ENCODE data around the gene IL17RA.

IL17RA gene

DNA sequence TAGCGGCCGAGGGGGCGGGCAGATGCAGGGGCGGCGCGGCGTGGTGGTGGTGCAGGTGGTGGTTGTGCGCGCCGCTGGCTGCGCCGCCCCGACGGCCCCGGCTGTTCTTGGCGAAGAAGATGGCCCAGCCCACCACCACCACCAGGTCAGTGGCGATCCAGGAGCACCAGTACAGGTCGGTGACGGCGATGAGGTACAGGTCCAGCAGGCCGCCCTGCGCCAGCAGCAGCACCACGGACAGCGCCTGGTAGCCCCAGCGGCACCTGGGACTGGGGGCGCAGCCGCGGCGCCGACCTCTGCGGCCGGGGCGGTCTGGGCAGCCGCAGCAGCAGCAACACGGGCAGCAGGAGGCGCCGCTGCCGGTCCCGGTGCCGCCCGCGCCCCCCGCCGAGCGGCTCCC lies 35.5 kb downstream of the IL17RA start:
- no peak overlapping the region for H3K4me3 ChIP-seq (ENCODE audit: low read length)
- peak; percentile 19 for DNase-seq (ENCODE audit: low read depth)
- TF ChIP-seq CTCF (conservative IDR thresholded peaks at IDR 0.05; ENCODE audit: low read length), result no peak

GRCh38 chr22:17120711-17121232 lies 36.0 kb downstream of the IL17RA start:
- no peak for DNase-seq (ENCODE audit: low read depth)
- peak overlapping the region; percentile 44 for H3K4me3 ChIP-seq (ENCODE audit: low read length)
- TF ChIP-seq CTCF (conservative IDR thresholded peaks at IDR 0.05; ENCODE audit: low read length), result no peak

DNA sequence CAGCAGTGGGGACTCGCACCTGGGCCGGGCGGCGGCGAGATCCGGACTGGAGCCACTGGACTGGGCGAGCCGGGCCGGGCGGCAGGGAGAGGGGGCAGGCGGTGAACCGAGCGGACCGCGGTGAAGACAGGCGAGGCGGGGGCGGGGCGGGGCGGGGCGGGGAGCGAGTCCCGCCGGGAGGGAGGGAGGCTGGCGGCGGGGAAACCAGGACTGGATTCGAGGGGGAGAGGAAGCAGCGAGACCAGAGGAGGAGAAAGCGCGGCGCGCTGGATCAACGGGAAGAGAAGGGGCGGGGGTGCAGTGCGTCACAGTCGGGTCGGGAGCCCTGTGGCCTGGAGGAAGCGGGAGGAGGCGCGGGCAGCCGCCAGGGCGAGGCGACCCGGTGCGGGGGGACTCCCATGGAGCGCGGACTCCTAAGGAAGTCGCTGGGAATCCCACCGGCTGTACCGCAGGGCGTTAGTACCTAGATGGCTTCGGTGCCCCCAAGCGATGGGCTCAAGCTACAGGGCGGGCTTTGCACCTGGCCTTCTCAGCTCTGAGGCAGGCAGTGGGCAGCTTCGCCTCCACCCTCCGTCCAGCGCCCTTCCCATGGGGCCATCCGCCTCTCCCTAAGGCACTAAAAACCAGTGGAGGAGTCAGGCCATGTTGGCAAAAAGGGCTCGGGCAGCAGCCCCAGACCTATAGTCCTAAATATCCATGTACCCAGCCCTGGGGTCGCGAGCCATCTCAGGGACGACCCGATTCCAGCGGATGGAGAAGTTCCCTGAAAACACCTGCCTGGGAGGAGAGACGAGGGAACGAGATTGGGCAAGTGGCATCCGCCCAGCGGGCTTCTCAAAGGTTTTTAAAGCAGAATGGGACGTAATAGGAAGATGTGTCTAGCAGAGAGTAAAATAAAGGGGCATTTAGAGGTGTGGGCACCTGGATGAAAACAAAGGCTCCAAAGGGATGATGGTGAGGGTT lies 36.7 kb downstream of the IL17RA start, which contains the start of gene TMEM121B:
TSS of gene TMEM121B (minus strand) at position 128 of the 963 bp plus-strand sequence. CDS start 233 bp downstream, outside the sequence.
- no peak for TF ChIP-seq CTCF (conservative IDR thresholded peaks at IDR 0.05; ENCODE audit: low read length)
- peak within 1 kb of the TSS; percentile 44 for H3K4me3 ChIP-seq (ENCODE audit: low read length)
- DNase-seq (ENCODE audit: low read depth), result peak; percentile 27

GRCh38 chr22:17130199-17130598 lies 45.4 kb downstream of the IL17RA start:
- DNase-seq (ENCODE audit: low read depth), result peak; percentile 33
- no peak overlapping the region for H3K4me3 ChIP-seq (ENCODE audit: low read length)
- no peak for TF ChIP-seq CTCF (conservative IDR thresholded peaks at IDR 0.05; ENCODE audit: low read length)

DNA sequence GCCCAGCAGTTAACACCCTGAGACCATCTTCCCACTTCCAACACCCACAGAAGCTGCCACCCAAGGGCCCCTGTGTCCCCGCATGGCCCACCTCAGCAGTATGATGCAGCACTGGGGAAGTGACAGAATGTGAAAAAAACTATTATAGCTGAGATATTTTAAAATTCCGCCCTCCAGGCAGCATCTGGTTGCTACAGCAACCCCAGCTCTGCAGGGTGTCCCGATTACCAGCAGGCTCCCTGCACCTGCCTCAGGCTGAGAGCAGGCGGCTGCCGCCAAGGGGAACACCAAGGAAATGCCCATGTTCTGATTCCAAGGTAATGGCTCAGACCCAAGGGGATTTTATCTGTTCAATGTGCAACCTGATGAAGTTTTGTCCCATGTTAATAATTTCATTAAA lies 46.9 kb downstream of the IL17RA start:
- no peak for DNase-seq (ENCODE audit: low read depth)
- TF ChIP-seq CTCF (conservative IDR thresholded peaks at IDR 0.05; ENCODE audit: low read length), result no peak
- H3K4me3 ChIP-seq (ENCODE audit: low read length), result no peak overlapping the region

DNA sequence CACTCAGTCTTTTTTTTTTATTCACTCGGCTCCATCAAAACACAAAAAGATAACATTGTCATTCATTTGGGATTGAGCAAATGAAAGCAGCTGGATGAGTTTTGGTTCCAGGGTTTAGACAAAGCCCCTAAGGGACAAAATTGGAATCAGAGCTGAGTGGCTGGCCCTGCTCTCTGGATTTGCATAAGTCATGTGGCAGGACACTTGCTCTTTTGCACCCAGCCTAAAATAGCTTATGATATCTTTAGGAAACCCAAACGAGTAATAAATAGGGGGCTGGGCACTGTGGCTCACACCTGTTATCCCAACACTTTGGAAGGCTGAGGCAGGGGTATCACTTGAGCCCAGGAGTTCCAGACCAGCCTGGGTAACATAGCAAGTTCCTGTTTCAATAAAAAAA lies 47.3 kb downstream of the IL17RA start:
- H3K4me3 ChIP-seq (ENCODE audit: low read length), result no peak overlapping the region
- TF ChIP-seq CTCF (conservative IDR thresholded peaks at IDR 0.05; ENCODE audit: low read length), result no peak
- DNase-seq (ENCODE audit: low read depth), result no peak

- TF ChIP-seq CTCF (conservative IDR thresholded peaks at IDR 0.05; ENCODE audit: low read length), result no peak
- no peak overlapping the region for H3K4me3 ChIP-seq (ENCODE audit: low read length)
- no peak for DNase-seq (ENCODE audit: low read depth)
Observed at GRCh38 chr22:17133137-17133536, 48.3 kb downstream of the IL17RA start.

Data from AG10803 (cell line).